Right atrium auricular region (tissue), 2 donors: ENCODE results near the gene UGT1A4. TPM values are rescaled to one million over a fixed set of nuclear protein-coding genes. Genes with fewer than 3 reads are reported as not detected.

ENCODE experiments used
- DNase-seq: peaks from one replicate; pipeline ENCODE4 v3.0.0-alpha.2; 2019; ENCODE audit warnings: low spot score
- H3K27ac ChIP-seq, 2 donors: fragments of 200-600 bp; sonication (generic); 1 replicate in 1 of 2; 2 replicates in 1 of 2; pipeline ENCODE4 v1.5.1; 2016 to 2019
- H3K27me3 ChIP-seq, 2 donors: fragments of 200-600 bp; sonication (generic); one replicate each; pipeline versions ENCODE4 v1.5.1 to v1.6.0; 2017 to 2019
- H3K36me3 ChIP-seq: fragments of 200-600 bp; sonication (generic); one replicate; pipeline ENCODE4 v1.5.1; 2016
- H3K4me1 ChIP-seq, 2 donors: fragments of 200-600 bp; sonication (generic); one replicate each; pipeline versions ENCODE4 v1.5.1 to v1.6.0; 2017 to 2019
- H3K4me3 ChIP-seq, 2 donors: fragments of 200-600 bp; sonication (generic); 1 replicate in 1 of 2; 2 replicates in 1 of 2; pipeline ENCODE4 v1.5.1; 2017 to 2019; ENCODE audit warnings: mild to moderate bottlenecking in 1 of 2, moderate library complexity in 1 of 2
- H3K9me3 ChIP-seq, 2 donors: fragments of 200-600 bp; sonication (generic); one replicate each; pipeline ENCODE4 v1.5.1; 2019
- CTCF ChIP-seq, 2 donors: fragments of 200-600 bp; sonication (generic); IDR thresholded peaks; one replicate each; pipeline ENCODE4 v1.5.1; 2019; ENCODE audit warnings: antibody characterized with exemption in 2 of 2
- total RNA-seq, 2 donors: library from RNA; depleted of rRNA; stranded (reverse); fragments of >200 nt; gene quantifications; one replicate each; pipeline ENCODE4 v1.1.0, GENCODE V29; 2016

UGT1A4 gene
- total RNA-seq, 2 donors from 2014 or later: not detected

GRCh38 chr2:233708942-233709341 is 9.6 kb upstream of the UGT1A4 start:
- DNase-seq: no peak
- H3K4me3 ChIP-seq: no peak overlapping the region
- no peak for TF ChIP-seq CTCF (IDR thresholded peaks at IDR 0.05)

GRCh38 chr2:233711312-233712008 is 7.1 kb upstream of the UGT1A4 start:
- Histone ChIP-seq H3K27me3 (no peaks in the 10 kb centered on the region), H3K4me3 (no peak overlapping the region), H3K9me3 (no peaks in the 10 kb centered on the region), H3K27ac (no peak overlapping the region), H3K36me3 (no peaks in the 10 kb centered on the region), H3K4me1 (no peaks in the 10 kb centered on the region)
- TF ChIP-seq CTCF (IDR thresholded peaks at IDR 0.05): peak; percentile 60 to 77
- DNase-seq: peak; percentile 61

More at GRCh38 chr2:233708942-233709341, 9.6 kb upstream of the UGT1A4 start:
- no peak overlapping the region for H3K27ac ChIP-seq
- no peaks in the 10 kb centered on the region for H3K4me1 ChIP-seq
- peaks cover 0 to 6% of the 10 kb centered on the region in 2 donors for H3K9me3 ChIP-seq
- no peaks in the 10 kb centered on the region for H3K27me3 ChIP-seq
- no peaks in the 10 kb centered on the region for H3K36me3 ChIP-seq

GRCh38 chr2:233712611-233713261 is 5.8 kb upstream of the UGT1A4 start, which contains the start of gene UGT1A5:
Gene UGT1A5, plus strand, starts transcription at chr2:233712907. Its CDS starts 85 bp downstream, at chr2:233712992.
- H3K36me3 ChIP-seq: no peaks in the 10 kb centered on the region
- no peak within 1 kb of the TSS for H3K4me3 ChIP-seq
- H3K9me3 ChIP-seq: no peaks in the 10 kb centered on the region
- no peaks in the 10 kb centered on the region for H3K4me1 ChIP-seq
- H3K27me3 ChIP-seq: no peaks in the 10 kb centered on the region
- H3K27ac ChIP-seq: no peak within 1 kb of the TSS
- DNase-seq: no peak
- no peak for TF ChIP-seq CTCF (IDR thresholded peaks at IDR 0.05)

- Histone ChIP-seq H3K36me3 (no peaks in the 10 kb centered on the region), H3K4me1 (no peaks in the 10 kb centered on the region), H3K9me3 (no peaks in the 10 kb centered on the region), H3K4me3 (no peak overlapping the region), H3K27ac (no peak overlapping the region), H3K27me3 (no peaks in the 10 kb centered on the region)
- no peak for TF ChIP-seq CTCF (IDR thresholded peaks at IDR 0.05)
- no peak for DNase-seq
These were observed 5.3 kb upstream of the UGT1A4 start for GRCh38 chr2:233713262-233713615.

GRCh38 chr2:233714121-233714520 is 4.4 kb upstream of the UGT1A4 start:
- H3K9me3 ChIP-seq: no peaks in the 10 kb centered on the region
- no peaks in the 10 kb centered on the region for H3K4me1 ChIP-seq
- no peak for DNase-seq
- H3K27me3 ChIP-seq: no peaks in the 10 kb centered on the region
- TF ChIP-seq CTCF (IDR thresholded peaks at IDR 0.05): no peak
- no peak overlapping the region for H3K27ac ChIP-seq
- no peak overlapping the region for H3K4me3 ChIP-seq
- no peaks in the 10 kb centered on the region for H3K36me3 ChIP-seq
